K562 (cell line): Measurements from ENCODE around the gene NDFIP1. TPM values are rescaled to one million over a fixed set of nuclear protein-coding genes. Genes with fewer than 3 reads are reported as not detected.

Experiments
- FOSL1 ChIP-seq: fragments of 200-800 bp; sonication (Bioruptor generic); conservative IDR thresholded peaks from 2 replicates; pipeline ENCODE4 v1.6.1; 2016; ENCODE audit warnings: missing genetic modification characterization, missing compliant biosample characterization
- JUND ChIP-seq, 2 experiments: IDR thresholded peaks; 2 replicates in 1 of 2; 3 replicates in 1 of 2; pipeline ENCODE4 v1.6.1; 2011; ENCODE audit warnings: borderline replicate concordance in 2 of 2, low read depth in 2 of 2, low read length in 2 of 2, improper control_type of control experiment in 1 of 2, missing biosample characterization in 1 of 2, missing genetic modification characterization in 1 of 2, missing genetic modification reagents in 1 of 2
- MECOM ChIP-seq: fragments of 250-450 bp; sonication (Bioruptor Pico); IDR thresholded peaks from 2 replicates; pipeline ENCODE4 v1.8.0; 2022; ENCODE audit warnings: inconsistent platforms
- NR3C1 ChIP-seq: sonication (generic); formaldehyde crosslinking; IDR thresholded peaks from 2 replicates; pipeline ENCODE4 v1.8.1; 2022; ENCODE audit warnings: missing genetic modification reagents
- RAD21 ChIP-seq, 2 experiments: fragments of 250-450 bp in 1 of 2; fragments of 450-650 bp in 1 of 2; sonication (Bioruptor Pico) in 1 of 2; formaldehyde crosslinking in 1 of 2; IDR thresholded peaks in 1 of 2; conservative IDR thresholded peaks in 1 of 2; 2 replicates each; pipeline versions ENCODE4 v1.4.0 to v1.8.0; 2020 to 2022; ENCODE audit warnings: mild to moderate bottlenecking in 2 of 2, moderate library complexity in 1 of 2
- SMAD2 ChIP-seq: fragments of 150-350 bp; IDR thresholded peaks from 2 replicates; pipeline ENCODE4 v1.6.1; 2014; ENCODE audit warnings: low read depth, mild to moderate bottlenecking, low read length
- YY1 ChIP-seq, 3 experiments: IDR thresholded peaks; 2 replicates each; pipeline ENCODE4 v1.6.1; 2011; ENCODE audit warnings: low read length in 2 of 3, mild to moderate bottlenecking in 2 of 3, moderate library complexity in 2 of 3, borderline replicate concordance in 1 of 3, control low read depth in 1 of 3, low read depth in 1 of 3; ENCODE audit not compliant: insufficient read depth in 3 of 3, insufficient replicate concordance in 2 of 3, control insufficient read depth in 1 of 3, insufficient read length in 1 of 3; ENCODE audit errors: extremely low read depth in 1 of 3
- ZNF124 ChIP-seq: sonication (generic); formaldehyde crosslinking; IDR thresholded peaks from 2 replicates; pipeline ENCODE4 v1.8.1; 2022; ENCODE audit warnings: missing genetic modification reagents
- ZNF445 ChIP-seq: fragments of 250-450 bp; sonication (Bioruptor Pico); IDR thresholded peaks from 2 replicates; pipeline ENCODE4 v1.4.0; 2020; ENCODE audit warnings: low read depth, mild to moderate bottlenecking, moderate library complexity
- polyA plus RNA-seq, 8 experiments: library from polyadenylated mRNA; depleted of rRNA in 4 of 8; stranded (reverse) in 5 of 8; unstranded in 3 of 8; fragments of >200 nt; fragmentation: Nextera tagmentation in 2 of 8; fragmentation: Illumina TruSeq in 1 of 8; extraction: Ambion mirVana in 2 of 8; extraction: Trizol in 1 of 8; gene quantifications; 2 replicates each; pipeline versions ENCODE4 v1.2.1 to v1.2.3, GENCODE V29; 2011 to 2014; ENCODE audit warnings: inconsistent platforms in 1 of 8, missing spikeins in 1 of 8
- total RNA-seq, 7 experiments: library from RNA; depleted of rRNA in 6 of 7; stranded (reverse); fragments of >200 nt in 6 of 7; fragmentation: Illumina TruSeq in 2 of 7; extraction: Trizol in 2 of 7; gene quantifications; 2 replicates each; pipeline versions ENCODE4 v1.2.1 to v1.2.3, GENCODE V29; 2011 to 2021; ENCODE audit warnings: low replicate concordance in 1 of 7
- TF ChIP-seq, protein P1 (sequence below): fragments of 450-650 bp; IDR thresholded peaks from 2 replicates; pipeline ENCODE4 v1.7.0; 2016; ENCODE audit warnings: borderline replicate concordance
- TF ChIP-seq, protein P2 (sequence below), 2 experiments: fragments of 150-350 bp in 1 of 2; IDR thresholded peaks; 2 replicates each; pipeline ENCODE4 v1.6.1; 2012 to 2016; ENCODE audit warnings: low read depth in 2 of 2, low read length in 2 of 2, mild to moderate bottlenecking in 1 of 2, moderate library complexity in 1 of 2

Gene NDFIP1
- total and polyA plus RNA-seq, 9 of the 15 experiments (the other 6 are each of a cell fraction or from before 2014, with no cell fraction given): 5.3 to 37.5 (median 31.9) TPM

DNA sequence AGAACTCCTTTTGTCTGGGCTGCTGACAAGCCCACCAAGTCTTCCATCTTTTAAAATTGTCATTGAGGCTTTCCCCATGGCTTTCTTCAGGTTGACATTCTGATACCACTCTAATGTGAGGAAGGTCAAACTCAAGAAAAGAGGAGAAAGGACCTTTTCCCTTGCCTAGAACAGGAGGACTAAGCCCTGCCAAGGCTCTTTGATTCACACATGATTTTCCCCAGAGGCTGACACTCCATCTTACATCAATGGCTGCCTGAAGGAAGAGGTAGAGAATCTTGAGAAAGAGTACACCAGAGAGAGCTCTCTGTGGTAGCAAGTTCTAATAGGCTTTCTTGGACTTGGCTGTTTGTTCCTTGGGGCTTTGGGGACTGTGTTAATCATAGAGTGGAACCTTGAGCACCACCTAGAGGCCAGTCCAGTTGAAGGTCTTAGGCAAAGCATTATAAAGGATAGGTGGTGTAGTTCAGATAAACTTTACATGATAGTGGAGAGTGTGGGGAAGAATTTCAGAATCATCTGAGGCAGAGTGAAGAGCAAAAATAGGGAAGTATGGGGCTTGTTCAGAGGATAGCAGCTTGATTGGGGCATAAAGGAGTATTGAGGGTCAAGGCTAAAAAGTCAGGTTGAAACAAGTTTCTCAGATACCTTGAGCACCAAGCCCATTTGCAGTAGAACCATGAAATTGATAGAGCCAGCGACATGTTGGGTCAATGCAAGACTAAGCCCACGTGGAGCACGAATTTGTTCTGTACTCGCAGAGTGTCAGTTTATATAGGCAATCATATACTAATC is 36.7 kb downstream of the NDFIP1 start (continued):
- TF ChIP-seq JUND (IDR thresholded peaks at IDR 0.05; ENCODE audit: borderline replicate concordance, low read depth, low read length) (peak; percentile 7; the same call in 1 of the 2 replicates), JUND (tag; IDR thresholded peaks at IDR 0.05; ENCODE audit: borderline replicate concordance, low read depth, low read length) (no peak), SMAD2 (no peak), YY1 (IDR thresholded peaks at IDR 0.05; ENCODE audit: borderline replicate concordance in 1 of 3, control insufficient read depth in 1 of 3, extremely low read depth in 1 of 3, insufficient read depth in 3 of 3, insufficient read length in 1 of 3, insufficient replicate concordance in 2 of 3, low read depth in 1 of 3, low read length in 2 of 3) (no peak), ZNF124 (CRISPR knock-in tag) (no peak), NR3C1 (no peak), FOSL1 (tag) (no peak), RAD21 (CRISPR knock-in tag; conservative IDR thresholded peaks at IDR 0.05 in 1 of 2, IDR thresholded peaks at IDR 0.05 in 1 of 2) (peak; percentile 39 to 62), ZNF445 (CRISPR knock-in tag) (no peak), MECOM (no peak)
- TF ChIP-seq, protein P1, sequence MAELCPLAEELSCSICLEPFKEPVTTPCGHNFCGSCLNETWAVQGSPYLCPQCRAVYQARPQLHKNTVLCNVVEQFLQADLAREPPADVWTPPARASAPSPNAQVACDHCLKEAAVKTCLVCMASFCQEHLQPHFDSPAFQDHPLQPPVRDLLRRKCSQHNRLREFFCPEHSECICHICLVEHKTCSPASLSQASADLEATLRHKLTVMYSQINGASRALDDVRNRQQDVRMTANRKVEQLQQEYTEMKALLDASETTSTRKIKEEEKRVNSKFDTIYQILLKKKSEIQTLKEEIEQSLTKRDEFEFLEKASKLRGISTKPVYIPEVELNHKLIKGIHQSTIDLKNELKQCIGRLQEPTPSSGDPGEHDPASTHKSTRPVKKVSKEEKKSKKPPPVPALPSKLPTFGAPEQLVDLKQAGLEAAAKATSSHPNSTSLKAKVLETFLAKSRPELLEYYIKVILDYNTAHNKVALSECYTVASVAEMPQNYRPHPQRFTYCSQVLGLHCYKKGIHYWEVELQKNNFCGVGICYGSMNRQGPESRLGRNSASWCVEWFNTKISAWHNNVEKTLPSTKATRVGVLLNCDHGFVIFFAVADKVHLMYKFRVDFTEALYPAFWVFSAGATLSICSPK: no peak
- TF ChIP-seq, protein P2, sequence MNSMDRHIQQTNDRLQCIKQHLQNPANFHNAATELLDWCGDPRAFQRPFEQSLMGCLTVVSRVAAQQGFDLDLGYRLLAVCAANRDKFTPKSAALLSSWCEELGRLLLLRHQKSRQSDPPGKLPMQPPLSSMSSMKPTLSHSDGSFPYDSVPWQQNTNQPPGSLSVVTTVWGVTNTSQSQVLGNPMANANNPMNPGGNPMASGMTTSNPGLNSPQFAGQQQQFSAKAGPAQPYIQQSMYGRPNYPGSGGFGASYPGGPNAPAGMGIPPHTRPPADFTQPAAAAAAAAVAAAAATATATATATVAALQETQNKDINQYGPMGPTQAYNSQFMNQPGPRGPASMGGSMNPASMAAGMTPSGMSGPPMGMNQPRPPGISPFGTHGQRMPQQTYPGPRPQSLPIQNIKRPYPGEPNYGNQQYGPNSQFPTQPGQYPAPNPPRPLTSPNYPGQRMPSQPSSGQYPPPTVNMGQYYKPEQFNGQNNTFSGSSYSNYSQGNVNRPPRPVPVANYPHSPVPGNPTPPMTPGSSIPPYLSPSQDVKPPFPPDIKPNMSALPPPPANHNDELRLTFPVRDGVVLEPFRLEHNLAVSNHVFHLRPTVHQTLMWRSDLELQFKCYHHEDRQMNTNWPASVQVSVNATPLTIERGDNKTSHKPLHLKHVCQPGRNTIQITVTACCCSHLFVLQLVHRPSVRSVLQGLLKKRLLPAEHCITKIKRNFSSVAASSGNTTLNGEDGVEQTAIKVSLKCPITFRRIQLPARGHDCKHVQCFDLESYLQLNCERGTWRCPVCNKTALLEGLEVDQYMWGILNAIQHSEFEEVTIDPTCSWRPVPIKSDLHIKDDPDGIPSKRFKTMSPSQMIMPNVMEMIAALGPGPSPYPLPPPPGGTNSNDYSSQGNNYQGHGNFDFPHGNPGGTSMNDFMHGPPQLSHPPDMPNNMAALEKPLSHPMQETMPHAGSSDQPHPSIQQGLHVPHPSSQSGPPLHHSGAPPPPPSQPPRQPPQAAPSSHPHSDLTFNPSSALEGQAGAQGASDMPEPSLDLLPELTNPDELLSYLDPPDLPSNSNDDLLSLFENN (IDR thresholded peaks at IDR 0.05; ENCODE audit: low read depth in 2 of 2, low read length in 2 of 2): no peak
